Nephron (organoid): ENCODE results near the gene LRP2BP.
A peak's percentile ranks its signal among the peaks of the same experiment; 100 is the strongest.

Experiments
- H3K27ac Mint-ChIP-seq, 3 experiments: 2 replicates each; pipeline ENCODE4 v1.8.0; 2020; ENCODE audit warnings: mixed read lengths in 3 of 3, mild to moderate bottlenecking in 2 of 3, moderate library complexity in 1 of 3
- H3K27me3 Mint-ChIP-seq: 2 replicates; pipeline ENCODE4 v1.8.0; 2021; ENCODE audit warnings: low read depth, mild to moderate bottlenecking, moderate library complexity, mixed read lengths
- H3K36me3 Mint-ChIP-seq: 2 replicates; pipeline ENCODE4 v1.8.0; 2020; ENCODE audit warnings: low read depth, mixed read lengths
- H3K4me1 Mint-ChIP-seq: 2 replicates; pipeline ENCODE4 v1.8.0; 2020; ENCODE audit warnings: mixed read lengths
- H3K4me3 Mint-ChIP-seq, 3 experiments: 2 replicates each; pipeline ENCODE4 v1.8.0; 2020; ENCODE audit warnings: mild to moderate bottlenecking in 3 of 3, mixed read lengths in 3 of 3, moderate library complexity in 2 of 3
- H3K9me3 Mint-ChIP-seq: 2 replicates; pipeline ENCODE4 v1.8.0; 2020; ENCODE audit warnings: mixed read lengths
- TF ChIP-seq, protein P1 (sequence below), 3 experiments: fragments of 200-600 bp; sonication (generic); IDR thresholded peaks; one replicate each; pipeline ENCODE4 v1.5.0; 2021; ENCODE audit warnings: antibody characterized with exemption in 3 of 3; ENCODE audit not compliant: unreplicated experiment in 3 of 3

Gene LRP2BP

DNA sequence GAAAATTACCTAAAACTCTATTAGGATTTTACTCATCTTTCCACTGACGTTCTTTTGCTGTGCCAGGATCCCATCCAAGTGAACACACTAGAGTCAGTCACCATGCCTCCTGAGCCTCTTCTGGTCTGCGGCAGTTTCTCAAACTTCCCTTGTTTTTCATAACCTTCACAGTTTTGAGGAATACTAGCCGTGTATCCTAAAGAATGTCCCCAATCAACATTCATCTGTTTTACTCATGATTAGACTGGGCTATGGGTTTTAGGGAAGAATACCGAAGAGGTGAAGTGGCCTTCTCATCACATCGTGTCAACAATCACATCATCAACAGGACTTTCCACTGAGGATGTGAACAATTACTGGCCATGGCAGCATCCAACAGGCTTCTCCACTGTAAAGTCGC, 4.8 kb downstream of the LRP2BP start:
- Mint-ChIP-seq H3K36me3 (peaks cover 8% of the 10 kb centered on the region), H3K4me3 (no peak overlapping the region), H3K4me1 (peaks cover 15% of the 10 kb centered on the region), H3K27me3 (no peaks in the 10 kb centered on the region), H3K27ac (no peak overlapping the region), H3K9me3 (peaks cover 4% of the 10 kb centered on the region)
- TF ChIP-seq, protein P1, sequence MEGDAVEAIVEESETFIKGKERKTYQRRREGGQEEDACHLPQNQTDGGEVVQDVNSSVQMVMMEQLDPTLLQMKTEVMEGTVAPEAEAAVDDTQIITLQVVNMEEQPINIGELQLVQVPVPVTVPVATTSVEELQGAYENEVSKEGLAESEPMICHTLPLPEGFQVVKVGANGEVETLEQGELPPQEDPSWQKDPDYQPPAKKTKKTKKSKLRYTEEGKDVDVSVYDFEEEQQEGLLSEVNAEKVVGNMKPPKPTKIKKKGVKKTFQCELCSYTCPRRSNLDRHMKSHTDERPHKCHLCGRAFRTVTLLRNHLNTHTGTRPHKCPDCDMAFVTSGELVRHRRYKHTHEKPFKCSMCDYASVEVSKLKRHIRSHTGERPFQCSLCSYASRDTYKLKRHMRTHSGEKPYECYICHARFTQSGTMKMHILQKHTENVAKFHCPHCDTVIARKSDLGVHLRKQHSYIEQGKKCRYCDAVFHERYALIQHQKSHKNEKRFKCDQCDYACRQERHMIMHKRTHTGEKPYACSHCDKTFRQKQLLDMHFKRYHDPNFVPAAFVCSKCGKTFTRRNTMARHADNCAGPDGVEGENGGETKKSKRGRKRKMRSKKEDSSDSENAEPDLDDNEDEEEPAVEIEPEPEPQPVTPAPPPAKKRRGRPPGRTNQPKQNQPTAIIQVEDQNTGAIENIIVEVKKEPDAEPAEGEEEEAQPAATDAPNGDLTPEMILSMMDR (IDR thresholded peaks at IDR 0.05; ENCODE audit: unreplicated experiment in 3 of 3), result no peak

DNA sequence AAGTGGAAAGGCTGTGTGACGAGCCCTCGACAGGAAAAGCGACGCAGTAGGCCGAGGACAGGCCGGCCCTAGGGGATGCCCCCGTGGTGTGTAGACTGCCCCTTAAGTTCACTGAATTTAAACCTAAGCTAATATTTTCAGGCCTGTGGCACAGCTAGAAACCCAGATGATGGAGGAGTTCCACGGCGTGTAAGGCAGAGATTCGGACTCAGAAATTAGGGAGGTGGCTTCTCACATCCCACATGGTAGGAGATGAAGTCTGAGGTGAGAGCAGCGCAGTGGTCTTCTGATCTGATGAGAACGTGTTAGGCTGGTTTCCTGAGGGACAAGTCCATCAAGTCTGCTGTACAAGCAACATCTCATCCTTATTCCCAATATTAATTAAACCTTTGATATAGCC, 7.8 kb downstream of the LRP2BP start:
- TF ChIP-seq, protein P1 (IDR thresholded peaks at IDR 0.05; ENCODE audit: unreplicated experiment in 3 of 3), result no peak
- H3K27me3 Mint-ChIP-seq, result no peaks in the 10 kb centered on the region
- H3K27ac Mint-ChIP-seq, result no peak overlapping the region
- H3K36me3 Mint-ChIP-seq, result peaks cover 16% of the 10 kb centered on the region
- peaks cover 13% of the 10 kb centered on the region for H3K4me1 Mint-ChIP-seq
- H3K9me3 Mint-ChIP-seq, result peaks cover 4% of the 10 kb centered on the region
- no peak overlapping the region for H3K4me3 Mint-ChIP-seq

DNA sequence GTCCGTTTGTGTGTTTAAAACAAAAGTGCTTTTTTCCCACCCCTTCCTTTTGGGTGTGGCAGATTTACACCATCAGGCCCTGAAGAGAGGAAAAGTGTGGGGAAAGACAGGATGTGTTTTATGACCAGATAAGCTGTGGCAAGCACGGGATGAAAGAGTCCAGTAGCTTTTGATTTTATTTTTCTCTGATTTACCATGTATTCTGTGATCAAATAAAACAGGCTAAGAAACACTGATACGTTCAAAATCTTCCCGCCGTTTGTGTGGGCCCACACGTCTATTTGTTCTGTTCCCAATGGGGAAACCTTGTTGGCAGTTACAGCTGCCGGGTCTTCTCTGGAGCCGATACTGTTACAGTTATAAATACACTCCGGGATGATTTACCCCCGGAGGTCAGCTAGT, 10.8 kb downstream of the LRP2BP start:
- TF ChIP-seq, protein P1 (IDR thresholded peaks at IDR 0.05; ENCODE audit: unreplicated experiment in 3 of 3), result no peak
- peaks cover 30% of the 10 kb centered on the region for H3K36me3 Mint-ChIP-seq
- H3K4me3 Mint-ChIP-seq, result peak overlapping the region in 2 of 3 experiments; percentile 16 to 27
- peaks cover 15% of the 10 kb centered on the region for H3K9me3 Mint-ChIP-seq
- peak overlapping the region in 2 of 3 experiments; percentile 4 to 14 for H3K27ac Mint-ChIP-seq
- peaks cover 5% of the 10 kb centered on the region for H3K27me3 Mint-ChIP-seq
- H3K4me1 Mint-ChIP-seq, result peaks cover 13% of the 10 kb centered on the region

DNA sequence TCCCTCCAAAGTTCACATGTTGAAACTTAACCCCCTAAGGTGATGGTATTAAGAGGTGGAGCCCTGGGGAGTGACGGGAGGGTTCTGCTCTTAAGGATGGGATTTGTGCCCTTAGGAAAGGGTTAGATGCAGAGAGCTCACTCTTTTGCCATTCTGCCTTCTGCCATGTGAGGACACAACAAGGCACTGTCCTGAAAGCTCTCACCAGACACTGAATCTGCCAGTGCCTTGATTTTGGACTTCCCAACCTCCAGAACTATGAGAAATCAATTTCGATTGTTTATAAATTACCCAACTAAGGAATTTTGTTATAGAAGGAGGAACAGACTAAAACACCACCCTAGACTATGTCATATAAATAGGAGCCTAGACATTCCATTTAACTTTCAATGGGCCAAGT, 11.7 kb downstream of the LRP2BP start:
- peaks cover 5% of the 10 kb centered on the region for H3K27me3 Mint-ChIP-seq
- H3K4me1 Mint-ChIP-seq, result peaks cover 13% of the 10 kb centered on the region
- H3K36me3 Mint-ChIP-seq, result peaks cover 33% of the 10 kb centered on the region
- no peak overlapping the region for H3K27ac Mint-ChIP-seq
- H3K4me3 Mint-ChIP-seq, result no peak overlapping the region
- peaks cover 15% of the 10 kb centered on the region for H3K9me3 Mint-ChIP-seq
- TF ChIP-seq, protein P1 (IDR thresholded peaks at IDR 0.05; ENCODE audit: unreplicated experiment in 3 of 3), result no peak

DNA sequence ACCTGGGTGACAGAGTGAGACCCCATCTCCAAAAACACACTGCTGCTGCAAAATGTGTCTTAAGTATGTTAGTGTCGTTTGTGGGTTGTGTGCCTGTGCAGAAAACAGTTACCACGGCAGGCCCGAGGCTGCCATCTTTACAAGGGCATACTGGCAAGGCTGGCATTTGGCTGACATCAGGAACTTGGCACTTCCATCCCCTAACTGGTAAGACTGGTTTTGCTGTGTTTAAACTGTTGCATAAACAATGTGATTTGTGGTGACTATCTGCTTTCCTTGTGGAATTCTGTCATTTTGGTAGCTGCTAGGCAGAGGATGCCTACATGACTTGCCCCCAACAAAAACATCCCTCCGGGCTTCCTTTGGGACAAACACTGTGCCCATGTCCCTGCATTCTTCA, 12.3 kb downstream of the LRP2BP start:
- peaks cover 13% of the 10 kb centered on the region for H3K4me1 Mint-ChIP-seq
- H3K27me3 Mint-ChIP-seq, result peaks cover 5% of the 10 kb centered on the region
- peaks cover 15% of the 10 kb centered on the region for H3K9me3 Mint-ChIP-seq
- TF ChIP-seq, protein P1 (IDR thresholded peaks at IDR 0.05; ENCODE audit: unreplicated experiment in 3 of 3), result no peak
- no peak overlapping the region for H3K27ac Mint-ChIP-seq
- H3K4me3 Mint-ChIP-seq, result no peak overlapping the region
- peaks cover 36% of the 10 kb centered on the region for H3K36me3 Mint-ChIP-seq

DNA sequence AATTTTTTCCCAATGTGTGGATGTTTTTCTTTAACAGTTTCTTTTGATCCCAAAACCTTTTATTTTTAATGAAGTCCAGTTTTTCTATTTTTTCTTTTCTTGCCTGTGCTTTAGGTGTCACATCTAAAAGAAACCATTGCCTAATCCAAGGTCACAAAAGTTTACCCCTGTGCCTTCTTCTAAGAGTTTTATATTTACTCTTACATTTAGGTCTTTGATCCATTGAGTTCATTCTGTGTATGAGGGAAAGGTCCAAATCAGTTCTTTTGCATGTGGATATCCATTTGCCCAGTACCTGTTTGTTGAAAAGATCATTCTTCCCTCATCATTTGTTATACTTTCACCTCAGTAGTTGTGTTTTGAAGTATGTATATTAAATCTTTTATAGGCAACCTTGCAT, 13.0 kb downstream of the LRP2BP start:
- H3K27me3 Mint-ChIP-seq, result peaks cover 5% of the 10 kb centered on the region
- H3K4me3 Mint-ChIP-seq, result no peak overlapping the region
- H3K4me1 Mint-ChIP-seq, result peaks cover 13% of the 10 kb centered on the region
- peaks cover 42% of the 10 kb centered on the region for H3K36me3 Mint-ChIP-seq
- H3K27ac Mint-ChIP-seq, result no peak overlapping the region
- TF ChIP-seq, protein P1 (IDR thresholded peaks at IDR 0.05; ENCODE audit: unreplicated experiment in 3 of 3), result no peak
- H3K9me3 Mint-ChIP-seq, result peaks cover 15% of the 10 kb centered on the region
